Gastrocnemius medialis (tissue), 4 donors: ENCODE results near the gene IST1. TPM values are rescaled to one million over a fixed set of nuclear protein-coding genes. Genes with fewer than 3 reads are reported as not detected.
A peak's percentile ranks its signal among the peaks of the same experiment; 100 is the strongest.

Source experiments
- ATAC-seq, 2 donors: fragments of 150-250 bp; one replicate each; pipeline ENCODE4 v1.9.1; 2016
- DNase-seq, 2 donors: peaks; one replicate each; pipeline ENCODE4 v3.0.0-alpha.2; 2019
- H3K27ac ChIP-seq, 4 donors: fragments of 200-600 bp; sonication (generic); 1 replicate in 1 of 4; 2 replicates in 3 of 4; pipeline ENCODE4 v1.5.1; 2016 to 2018; ENCODE audit warnings: mild to moderate bottlenecking in 2 of 4, moderate library complexity in 1 of 4
- H3K27me3 ChIP-seq, 3 donors: fragments of 200-600 bp; sonication (generic) in 2 of 3; 1 replicate in 1 of 3; 2 replicates in 2 of 3; pipeline versions ENCODE4 v1.5.1 to v1.6.0; 2016 to 2019; ENCODE audit warnings: mild to moderate bottlenecking in 1 of 3, moderate library complexity in 1 of 3
- H3K36me3 ChIP-seq, 2 donors: fragments of 200-600 bp; sonication (generic) in 1 of 2; one replicate each; pipeline ENCODE4 v1.5.1; 2017 to 2018
- H3K4me1 ChIP-seq, 2 donors: fragments of 200-600 bp; sonication (generic) in 1 of 2; one replicate each; pipeline ENCODE4 v1.5.1; 2016 to 2017; ENCODE audit warnings: mild to moderate bottlenecking in 2 of 2
- H3K4me3 ChIP-seq, 4 donors: fragments of 200-600 bp; sonication (generic) in 3 of 4; 1 replicate in 1 of 4; 2 replicates in 3 of 4; pipeline ENCODE4 v1.5.1; 2016 to 2019; ENCODE audit warnings: mild to moderate bottlenecking in 2 of 4
- H3K9me3 ChIP-seq, 3 donors: fragments of 200-600 bp; sonication (generic) in 2 of 3; 1 replicate in 1 of 3; 2 replicates in 2 of 3; pipeline ENCODE4 v1.5.1; 2016 to 2019
- CTCF ChIP-seq, 5 experiments: fragments of 450-650 bp in 3 of 5; fragments of 200-600 bp in 2 of 5; sonication (generic) in 2 of 5; IDR thresholded peaks in 4 of 5; conservative IDR thresholded peaks in 1 of 5; 1 replicate in 4 of 5; 2 replicates in 1 of 5; pipeline ENCODE4 v1.5.1; 2016 to 2019; ENCODE audit warnings: antibody characterized with exemption in 5 of 5, mild to moderate bottlenecking in 3 of 5, moderate library complexity in 3 of 5
- POLR2A ChIP-seq, 2 donors: fragments of 450-650 bp; IDR thresholded peaks; one replicate each; pipeline ENCODE4 v1.6.1; 2017; ENCODE audit warnings: antibody characterized with exemption in 2 of 2, mild to moderate bottlenecking in 2 of 2, moderate library complexity in 2 of 2
- in situ Hi-C, 4 donors: fragments of 200-750 bp; cut with MboI; loops; one replicate each; pipeline versions ENCODE4 v1.15.0 to v1.8.0; 2017; ENCODE audit warnings: low sequenced_read_pairs in 4 of 4
- intact Hi-C: fragments of 100-400 bp; cut with DNase I; formaldehyde crosslinking; loops from one replicate; pipeline ENCODE4 v1.15.1; 2023; ENCODE audit warnings: low total_unique reads
- total RNA-seq, 4 donors: library from RNA; depleted of rRNA; stranded (reverse); fragments of >200 nt; gene quantifications; one replicate each; pipeline versions ENCODE4 v1.1.0 to v1.2.3, GENCODE V29; 2016

Gene IST1
- total RNA-seq, 4 donors from 2014 or later = 90.8 to 141 (median 112) TPM

GRCh38 chr16:71961066-71962039, 66.0 kb downstream of the IST1 start:
- ATAC-seq (peak; percentile 95 to 99), DNase-seq (peak; percentile 59 to 77)
- intact Hi-C loops (no loop called here), in situ Hi-C loops (no loop called here)
- no peak overlapping the region for H3K27ac ChIP-seq
- no peaks in the 10 kb centered on the region for H3K4me1 ChIP-seq
- no peaks in the 10 kb centered on the region for H3K27me3 ChIP-seq
- TF ChIP-seq CTCF (IDR thresholded peaks at IDR 0.05 in 4 of 5, conservative IDR thresholded peaks at IDR 0.05 in 1 of 5) = peak; percentile 72 to 84 (median 73)
- TF ChIP-seq POLR2A (IDR thresholded peaks at IDR 0.05) = no peak
- H3K9me3 ChIP-seq = no peaks in the 10 kb centered on the region
- no peaks in the 10 kb centered on the region for H3K36me3 ChIP-seq
- H3K4me3 ChIP-seq = no peak overlapping the region

GRCh38 chr16:71963125-71963875, 68.0 kb downstream of the IST1 start:
- no peak for DNase-seq
- Histone ChIP-seq H3K9me3 (no peaks in the 10 kb centered on the region), H3K4me3 (no peak overlapping the region), H3K4me1 (peaks cover 0 to 8% of the 10 kb centered on the region in 2 donors), H3K36me3 (no peaks in the 10 kb centered on the region), H3K27me3 (no peaks in the 10 kb centered on the region), H3K27ac (no peak overlapping the region)
- no peak for TF ChIP-seq CTCF (IDR thresholded peaks at IDR 0.05 in 4 of 5, conservative IDR thresholded peaks at IDR 0.05 in 1 of 5)
- no peak for TF ChIP-seq POLR2A (IDR thresholded peaks at IDR 0.05)
- intact Hi-C loops = no loop called here
- in situ Hi-C loops = no loop called here
- no peak for ATAC-seq

- DNase-seq (no peak), ATAC-seq (no peak)
- no peak for TF ChIP-seq CTCF (IDR thresholded peaks at IDR 0.05 in 4 of 5, conservative IDR thresholded peaks at IDR 0.05 in 1 of 5)
- no peak for TF ChIP-seq POLR2A (IDR thresholded peaks at IDR 0.05)
- Histone ChIP-seq H3K9me3 (no peaks in the 10 kb centered on the region), H3K27ac (no peak overlapping the region), H3K36me3 (no peaks in the 10 kb centered on the region), H3K4me1 (peaks cover 0 to 8% of the 10 kb centered on the region in 2 donors), H3K4me3 (no peak overlapping the region), H3K27me3 (no peaks in the 10 kb centered on the region)
- intact Hi-C loops (no loop called here), in situ Hi-C loops (no loop called here)
Observed at GRCh38 chr16:71965223-71965622, 69.9 kb downstream of the IST1 start.

- intact Hi-C loops = no loop called here
- in situ Hi-C loops = no loop called here
Observed at GRCh38 chr16:71966932-71967331, 71.6 kb downstream of the IST1 start.

GRCh38 chr16:71969353-71969752, 74.0 kb downstream of the IST1 start:
- Histone ChIP-seq H3K4me1 (peaks cover 0 to 8% of the 10 kb centered on the region in 2 donors), H3K27me3 (no peaks in the 10 kb centered on the region), H3K36me3 (no peaks in the 10 kb centered on the region), H3K4me3 (no peak overlapping the region), H3K9me3 (no peaks in the 10 kb centered on the region), H3K27ac (no peak overlapping the region)
- in situ Hi-C loops = no loop called here
- intact Hi-C loops = no loop called here
- TF ChIP-seq CTCF (IDR thresholded peaks at IDR 0.05 in 4 of 5, conservative IDR thresholded peaks at IDR 0.05 in 1 of 5) = no peak
- no peak for TF ChIP-seq POLR2A (IDR thresholded peaks at IDR 0.05)
- ATAC-seq (no peak), DNase-seq (no peak)

More at GRCh38 chr16:71966932-71967331, 71.6 kb downstream of the IST1 start:
- DNase-seq (peak; percentile 19 to 20), ATAC-seq (peak; percentile 61 to 83)
- no peak for TF ChIP-seq POLR2A (IDR thresholded peaks at IDR 0.05)
- no peaks in the 10 kb centered on the region for H3K9me3 ChIP-seq
- no peak overlapping the region for H3K4me3 ChIP-seq
- H3K4me1 ChIP-seq = peaks cover 0 to 8% of the 10 kb centered on the region in 2 donors
- H3K27me3 ChIP-seq = no peaks in the 10 kb centered on the region
- H3K27ac ChIP-seq = no peak overlapping the region
- H3K36me3 ChIP-seq = no peaks in the 10 kb centered on the region
